A549 (cell line): Measurements from ENCODE around the gene CEP152. TPM values are rescaled to one million over a fixed set of nuclear protein-coding genes. Genes with fewer than 3 reads are reported as not detected.

Experiments used
- ATAC-seq, 2 experiments: fragments of 200-7000 bp in 1 of 2; fragments of >200 bp in 1 of 2; cut with Nextera tagmentation in 1 of 2; cut with Tn5 transposase in 1 of 2; 3 replicates each; pipeline versions ENCODE4 v1.8.0 to v1.9.1; 2018 to 2020; ENCODE audit warnings: mild to moderate bottlenecking in 1 of 2, moderate library complexity in 1 of 2
- CTCF ChIA-PET: fragments of 300-600 bp; sonication (Branson Sonifier 250); formaldehyde crosslinking; extraction: SDS; loops from one replicate; lab custom pipeline; 2021; ENCODE audit warnings: antibody characterized with exemption, inconsistent platforms; lab: Yijun Ruan, JAX
- POLR2A ChIA-PET: fragments of 350-600 bp; formaldehyde crosslinking; extraction: SDS; loops from one replicate; lab custom pipeline; 2021; ENCODE audit warnings: antibody characterized with exemption, inconsistent platforms; lab: Yijun Ruan, JAX
- DNase-seq, 2 experiments: peaks; one replicate each; pipeline versions ENCODE4 v3.0.0 to v3.0.0-alpha.2; 2011 to 2016; ENCODE audit warnings: low read depth in 1 of 2, low spot score in 1 of 2
- FAIRE-seq: peaks from 2 replicates; lab custom pipeline; 2011; peaks lifted over from hg19 to GRCh38; lab: Jason Lieb, UNC
- H3K27ac ChIP-seq, 2 experiments: fragments of >200 bp; sonication (Bioruptor Twin); formaldehyde crosslinking; 3 replicates each; pipeline ENCODE4 v1.5.1; 2016 to 2017
- H3K4me1 ChIP-seq: fragments of >200 bp; sonication (Bioruptor Twin); formaldehyde crosslinking; 3 replicates; pipeline ENCODE4 v1.6.1; 2016
- H3K4me2 ChIP-seq: fragments of >200 bp; sonication (Bioruptor Twin); formaldehyde crosslinking; 3 replicates; pipeline ENCODE4 v1.6.1; 2016
- H3K4me3 ChIP-seq: fragments of >200 bp; sonication (Bioruptor Twin); formaldehyde crosslinking; 3 replicates; pipeline ENCODE4 v1.5.1; 2016
- H3K9me3 ChIP-seq: fragments of >200 bp; sonication (Bioruptor Twin); formaldehyde crosslinking; 3 replicates; pipeline ENCODE4 v1.6.1; 2016
- ATOH8 ChIP-seq: fragments of 250-450 bp; sonication (Bioruptor Pico); IDR thresholded peaks from 2 replicates; pipeline ENCODE4 v1.5.0; 2020; ENCODE audit warnings: low read depth, mild to moderate bottlenecking, moderate library complexity
- BHLHE40 ChIP-seq: IDR thresholded peaks from 2 replicates; pipeline ENCODE4 v1.6.1; 2012; ENCODE audit warnings: low read depth, low read length, inconsistent platforms
- CBX2 ChIP-seq: fragments of 200-600 bp; sonication (generic); IDR thresholded peaks from 2 replicates; pipeline ENCODE4 v1.6.1; 2016; ENCODE audit warnings: low read depth, mild to moderate bottlenecking, borderline replicate concordance
- CEBPB ChIP-seq, 2 experiments: fragments of >200 bp in 1 of 2; sonication (Bioruptor Twin) in 1 of 2; formaldehyde crosslinking in 1 of 2; IDR thresholded peaks; 2 replicates each; pipeline ENCODE4 v1.6.1; 2012 to 2016
- CTCF ChIP-seq: fragments of >200 bp; sonication (Bioruptor Twin); formaldehyde crosslinking; IDR thresholded peaks from 3 replicates; pipeline ENCODE4 v1.5.1; 2016
- EHMT2 ChIP-seq: fragments of 200-600 bp; sonication (generic); IDR thresholded peaks from 2 replicates; pipeline ENCODE4 v1.6.1; 2016; ENCODE audit warnings: antibody characterized with exemption, low read depth, mild to moderate bottlenecking, moderate library complexity
- ESRRA ChIP-seq: fragments of 150-350 bp; IDR thresholded peaks from 2 replicates; pipeline ENCODE4 v1.6.1; 2014; ENCODE audit warnings: mild to moderate bottlenecking, low read length, borderline replicate concordance
- FOSL2 ChIP-seq, 2 experiments: fragments of 450-650 bp in 1 of 2; fragments of >200 bp in 1 of 2; sonication (Bioruptor Twin) in 1 of 2; formaldehyde crosslinking; IDR thresholded peaks; 2 replicates each; pipeline versions ENCODE4 v1.5.0 to v1.6.1; 2016 to 2020; ENCODE audit warnings: mild to moderate bottlenecking in 1 of 2, moderate library complexity in 1 of 2
- GATA3 ChIP-seq: IDR thresholded peaks from 2 replicates; pipeline ENCODE4 v1.6.1; 2012; ENCODE audit warnings: borderline replicate concordance
- MAFK ChIP-seq: fragments of 450-650 bp; IDR thresholded peaks from 2 replicates; pipeline ENCODE4 v1.6.1; 2014; ENCODE audit not compliant: partially characterized antibody
- MAX ChIP-seq: IDR thresholded peaks from 2 replicates; pipeline ENCODE4 v1.6.1; 2012
- MYC ChIP-seq: IDR thresholded peaks from 2 replicates; pipeline ENCODE4 v1.6.1; 2012; ENCODE audit warnings: mild to moderate bottlenecking, inconsistent platforms, low read length, improper control_type of control experiment, borderline replicate concordance
- NPAS2 ChIP-seq: fragments of 250-450 bp; sonication (Bioruptor Pico); IDR thresholded peaks from 2 replicates; pipeline ENCODE4 v1.8.0; 2022; ENCODE audit warnings: mild to moderate bottlenecking, moderate library complexity, borderline replicate concordance
- PHF8 ChIP-seq: fragments of 200-600 bp; sonication (generic); IDR thresholded peaks from 2 replicates; pipeline ENCODE4 v1.6.1; 2016; ENCODE audit warnings: low read depth, mild to moderate bottlenecking, antibody characterized with exemption, moderate library complexity, borderline replicate concordance
- RARB ChIP-seq: fragments of 250-450 bp; sonication (Bioruptor Pico); IDR thresholded peaks from 2 replicates; pipeline ENCODE4 v1.8.0; 2021; ENCODE audit warnings: mild to moderate bottlenecking, moderate library complexity
- RCOR1 ChIP-seq: fragments of 150-350 bp; IDR thresholded peaks from 2 replicates; pipeline ENCODE4 v1.6.1; 2014; ENCODE audit warnings: antibody characterized with exemption, low read length, low read depth
- ZFP36 ChIP-seq: fragments of 450-650 bp; IDR thresholded peaks from 2 replicates; pipeline ENCODE4 v1.6.1; 2014; ENCODE audit warnings: borderline replicate concordance; ENCODE audit not compliant: partially characterized antibody
- WGBS: methylation state at CpG from one replicate; pipeline ENCODE4 v1.1.6; 2017; ENCODE audit errors: missing lambda C conversion rate; 5-methylcytosine and 5-hydroxymethylcytosine counted together
- polyA plus RNA-seq, 4 experiments: library from polyadenylated mRNA; depleted of rRNA in 3 of 4; stranded (reverse); fragments of >200 nt; fragmentation: RNase III in 1 of 4; extraction: RNeasy Plus Mini Kit Qiagen cat#74134 plus additional on column Dnase treatment in 1 of 4; gene quantifications; 2 replicates in 3 of 4; 3 replicates in 1 of 4; pipeline ENCODE4 v1.2.3, GENCODE V29; 2011 to 2017
- TF ChIP-seq, protein P1 (sequence below): fragments of >200 bp; sonication (Bioruptor Twin); formaldehyde crosslinking; IDR thresholded peaks from 3 replicates; pipeline ENCODE4 v1.6.1; 2016
- TF ChIP-seq, protein P2 (sequence below): fragments of 250-450 bp; sonication (Bioruptor Pico); IDR thresholded peaks from 2 replicates; pipeline ENCODE4 v1.5.0; 2021; ENCODE audit warnings: mild to moderate bottlenecking, moderate library complexity, borderline replicate concordance

The CEP152 gene
- polyA plus RNA-seq, 2 of the 4 experiments (the other 2 are of a cell fraction): 3.9 to 4.3 TPM

DNA sequence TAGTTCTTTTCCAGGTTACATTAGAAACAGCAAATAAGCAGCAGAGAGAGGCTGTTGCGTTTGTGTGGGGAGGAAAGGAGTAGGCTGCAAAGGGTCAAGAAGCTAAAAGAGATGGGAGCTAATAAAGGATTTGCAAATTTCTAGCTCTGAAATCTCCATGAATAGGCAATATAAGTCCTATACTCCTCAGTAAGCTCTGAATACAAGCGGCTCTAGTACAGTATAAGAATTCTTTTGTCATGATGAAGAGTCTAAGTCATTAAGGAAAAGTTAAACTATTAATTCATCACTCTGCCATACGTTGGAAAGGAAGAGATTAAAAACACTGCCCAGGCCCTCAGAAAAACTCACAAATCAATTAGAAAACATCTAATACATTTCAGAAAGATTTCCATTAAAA lies 59.3 kb downstream of the CEP152 start:
- ATAC-seq (no peak), FAIRE-seq (no peak), DNase-seq (no peak)
- TF ChIP-seq FOSL2 (IDR thresholded peaks at IDR 0.05) (no peak), FOSL2 (CRISPR knock-in tag; IDR thresholded peaks at IDR 0.05) (no peak), ATOH8 (CRISPR knock-in tag) (no peak), NPAS2 (CRISPR knock-in tag) (no peak), CTCF (no peak), RCOR1 (no peak)
- 47% methylated on average over 3 of the region's 3 CpGs for WGBS
- Histone ChIP-seq H3K4me2 (no peak overlapping the region), H3K27ac (no peak overlapping the region), H3K4me3 (no peak overlapping the region), H3K4me1 (no peaks in the 10 kb centered on the region), H3K9me3 (no peaks in the 10 kb centered on the region)
- CTCF ChIA-PET: no interaction called here
- POLR2A ChIA-PET: no interaction called here

DNA sequence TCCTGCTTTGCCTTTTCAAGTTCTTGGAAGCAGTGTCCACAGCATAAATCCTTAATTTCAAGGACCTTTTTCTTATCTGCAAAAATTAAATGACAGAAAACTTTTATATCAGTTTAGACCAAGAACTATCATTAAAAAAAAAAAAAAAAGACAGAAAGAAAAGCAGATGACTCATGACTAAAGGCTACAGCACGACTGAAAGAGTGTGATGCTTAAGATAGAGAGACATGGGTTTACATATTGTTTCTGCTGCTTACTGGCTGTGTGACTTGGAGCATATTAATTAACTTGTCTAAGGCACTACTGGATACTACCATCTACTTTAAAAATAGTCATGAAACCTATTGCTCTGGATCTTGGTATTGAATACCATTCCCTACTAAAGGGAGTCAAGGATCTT lies 62.3 kb downstream of the CEP152 start:
- POLR2A ChIA-PET: no interaction called here
- Histone ChIP-seq H3K4me1 (no peaks in the 10 kb centered on the region), H3K9me3 (no peaks in the 10 kb centered on the region), H3K4me3 (no peak overlapping the region), H3K27ac (no peak overlapping the region), H3K4me2 (no peak overlapping the region)
- 37% methylated on average over 1 of the region's 1 CpG for WGBS
- CTCF ChIA-PET: no interaction called here
- no peak for DNase-seq
- ATAC-seq: no peak
- no peak for TF ChIP-seq ESRRA
- TF ChIP-seq, protein P1, sequence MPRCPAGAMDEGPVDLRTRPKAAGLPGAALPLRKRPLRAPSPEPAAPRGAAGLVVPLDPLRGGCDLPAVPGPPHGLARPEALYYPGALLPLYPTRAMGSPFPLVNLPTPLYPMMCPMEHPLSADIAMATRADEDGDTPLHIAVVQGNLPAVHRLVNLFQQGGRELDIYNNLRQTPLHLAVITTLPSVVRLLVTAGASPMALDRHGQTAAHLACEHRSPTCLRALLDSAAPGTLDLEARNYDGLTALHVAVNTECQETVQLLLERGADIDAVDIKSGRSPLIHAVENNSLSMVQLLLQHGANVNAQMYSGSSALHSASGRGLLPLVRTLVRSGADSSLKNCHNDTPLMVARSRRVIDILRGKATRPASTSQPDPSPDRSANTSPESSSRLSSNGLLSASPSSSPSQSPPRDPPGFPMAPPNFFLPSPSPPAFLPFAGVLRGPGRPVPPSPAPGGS: no peak
- no peak for TF ChIP-seq EHMT2
- TF ChIP-seq GATA3: no peak
- no peak for TF ChIP-seq CEBPB (IDR thresholded peaks at IDR 0.05)
- no peak for TF ChIP-seq BHLHE40
- TF ChIP-seq MAFK: no peak
- TF ChIP-seq, protein P2, sequence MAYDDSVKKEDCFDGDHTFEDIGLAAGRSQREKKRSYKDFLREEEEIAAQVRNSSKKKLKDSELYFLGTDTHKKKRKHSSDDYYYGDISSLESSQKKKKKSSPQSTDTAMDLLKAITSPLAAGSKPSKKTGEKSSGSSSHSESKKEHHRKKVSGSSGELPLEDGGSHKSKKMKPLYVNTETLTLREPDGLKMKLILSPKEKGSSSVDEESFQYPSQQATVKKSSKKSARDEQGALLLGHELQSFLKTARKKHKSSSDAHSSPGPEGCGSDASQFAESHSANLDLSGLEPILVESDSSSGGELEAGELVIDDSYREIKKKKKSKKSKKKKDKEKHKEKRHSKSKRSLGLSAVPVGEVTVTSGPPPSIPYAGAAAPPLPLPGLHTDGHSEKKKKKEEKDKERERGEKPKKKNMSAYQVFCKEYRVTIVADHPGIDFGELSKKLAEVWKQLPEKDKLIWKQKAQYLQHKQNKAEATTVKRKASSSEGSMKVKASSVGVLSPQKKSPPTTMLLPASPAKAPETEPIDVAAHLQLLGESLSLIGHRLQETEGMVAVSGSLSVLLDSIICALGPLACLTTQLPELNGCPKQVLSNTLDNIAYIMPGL (CRISPR knock-in tag): no peak
- no peak for TF ChIP-seq RCOR1
- no peak for TF ChIP-seq ZFP36
- no peak for TF ChIP-seq MAX
- no peak for FAIRE-seq

GRCh38 chr15:48733615-48734014 lies 77.3 kb downstream of the CEP152 start:
- ChIA-PET CTCF (no interaction called here), POLR2A (no interaction called here)
- WGBS: 94% methylated on average over 1 of the region's 1 CpG

More at GRCh38 chr15:48733615-48734014, 77.3 kb downstream of the CEP152 start:
- no peak overlapping the region for H3K4me2 ChIP-seq
- H3K27ac ChIP-seq: no peak overlapping the region
- no peak for ATAC-seq
- FAIRE-seq: no peak
- peaks cover 4% of the 10 kb centered on the region; the same call in 2 of the 3 replicates for H3K9me3 ChIP-seq
- no peak for DNase-seq
- no peak overlapping the region for H3K4me3 ChIP-seq
- no peaks in the 10 kb centered on the region for H3K4me1 ChIP-seq
- TF ChIP-seq MAX: no peak
- TF ChIP-seq RARB: no peak
- TF ChIP-seq PHF8: no peak
- no peak for TF ChIP-seq MYC
- no peak for TF ChIP-seq CBX2
